GM23338 (cell line): ENCODE results near the gene BTBD1. TPM values are rescaled to one million over a fixed set of nuclear protein-coding genes. Genes with fewer than 3 reads are reported as not detected.

ENCODE experiments used
- ATAC-seq: fragments of 200-7000 bp; cut with Tn5 transposase; 3 replicates; pipeline ENCODE4 v1.9.1; 2020
- DNase-seq: peaks from one replicate; pipeline ENCODE4 v3.0.0-alpha.2; 2015; ENCODE audit warnings: low spot score
- H2AFZ ChIP-seq: fragments of 200-600 bp; sonication (generic); 2 replicates; pipeline ENCODE4 v1.8.0; 2016; ENCODE audit warnings: antibody characterized with exemption, mild to moderate bottlenecking, moderate library complexity
- H3F3A ChIP-seq: fragments of 200-600 bp; sonication (generic); replicated peaks from 2 replicates; pipeline ENCODE4 v1.8.0; 2017; ENCODE audit warnings: antibody characterized with exemption, mixed run types, low read depth
- H3K27ac ChIP-seq: fragments of 200-600 bp; sonication (generic); 2 replicates; pipeline ENCODE4 v1.6.1; 2016; ENCODE audit warnings: low read depth
- H3K27me3 ChIP-seq: fragments of 200-600 bp; sonication (generic); 2 replicates; pipeline ENCODE4 v1.8.0; 2016; ENCODE audit warnings: mild to moderate bottlenecking, mixed run types, moderate library complexity; ENCODE audit not compliant: insufficient read depth
- H3K36me3 ChIP-seq: fragments of 200-600 bp; sonication (generic); 2 replicates; pipeline ENCODE4 v1.8.0; 2016; ENCODE audit warnings: mild to moderate bottlenecking; ENCODE audit not compliant: insufficient read depth
- H3K4me1 ChIP-seq: fragments of 200-600 bp; sonication (generic); 2 replicates; pipeline ENCODE4 v1.8.0; 2016; ENCODE audit warnings: mild to moderate bottlenecking, moderate library complexity; ENCODE audit not compliant: insufficient read depth
- H3K4me2 ChIP-seq: fragments of 200-600 bp; sonication (generic); 2 replicates; pipeline ENCODE4 v1.7.1; 2017; ENCODE audit warnings: mixed run types
- H3K4me3 ChIP-seq: fragments of 200-600 bp; sonication (generic); 2 replicates; pipeline ENCODE4 v1.6.1; 2016; ENCODE audit warnings: mixed run types
- H3K79me2 ChIP-seq: fragments of 200-600 bp; sonication (generic); replicated peaks from 2 replicates; pipeline ENCODE4 v1.8.0; 2017; ENCODE audit warnings: mild to moderate bottlenecking; ENCODE audit not compliant: insufficient read depth
- H3K9me2 ChIP-seq: fragments of 200-600 bp; sonication (generic); 2 replicates; pipeline ENCODE4 v1.8.0; 2017; ENCODE audit not compliant: insufficient read depth
- H4K20me1 ChIP-seq: fragments of 200-600 bp; sonication (generic); replicated peaks from 2 replicates; pipeline ENCODE4 v1.8.0; 2017; ENCODE audit warnings: mild to moderate bottlenecking; ENCODE audit not compliant: insufficient read depth
- H3K27ac Mint-ChIP-seq: 2 replicates; pipeline ENCODE4 v1.8.0; 2020; ENCODE audit warnings: inconsistent platforms, mild to moderate bottlenecking, moderate library complexity, mixed read lengths
- H3K27me3 Mint-ChIP-seq: 3 replicates; pipeline ENCODE4 v1.8.0; 2022; ENCODE audit warnings: low read depth, mild to moderate bottlenecking, moderate library complexity, mixed read lengths, inconsistent platforms; ENCODE audit not compliant: insufficient read depth, poor library complexity
- H3K36me3 Mint-ChIP-seq: 3 replicates; pipeline ENCODE4 v1.8.0; 2021; ENCODE audit warnings: low read depth, mild to moderate bottlenecking, inconsistent platforms, moderate library complexity, mixed read lengths
- H3K4me1 Mint-ChIP-seq: 3 replicates; pipeline ENCODE4 v1.8.0; 2020; ENCODE audit warnings: mild to moderate bottlenecking, inconsistent platforms, mixed read lengths
- H3K4me3 Mint-ChIP-seq: 3 replicates; pipeline ENCODE4 v1.8.0; 2021; ENCODE audit warnings: moderate library complexity, mild to moderate bottlenecking, inconsistent platforms, mixed read lengths
- H3K9me3 Mint-ChIP-seq: 3 replicates; pipeline ENCODE4 v1.8.0; 2020; ENCODE audit warnings: moderate library complexity, mild to moderate bottlenecking, inconsistent platforms, mixed read lengths
- CREB1 ChIP-seq: fragments of 250-450 bp; sonication (Bioruptor Pico); IDR thresholded peaks from 2 replicates; pipeline ENCODE4 v1.5.0; 2020; ENCODE audit warnings: low read depth, mild to moderate bottlenecking, moderate library complexity
- EZH2 ChIP-seq: fragments of 200-600 bp; sonication (generic); IDR thresholded peaks from one replicate; pipeline ENCODE4 v1.8.0; 2017; ENCODE audit warnings: antibody characterized with exemption, mild to moderate bottlenecking, low read depth; ENCODE audit not compliant: unreplicated experiment
- EZH2phosphoT487 ChIP-seq: fragments of 200-600 bp; sonication (generic); IDR thresholded peaks from one replicate; pipeline ENCODE4 v1.8.1; 2018; ENCODE audit warnings: antibody characterized with exemption; ENCODE audit not compliant: unreplicated experiment
- NANOG ChIP-seq: IDR thresholded peaks from 2 replicates; pipeline ENCODE4 v1.6.1; 2016; ENCODE audit warnings: antibody characterized with exemption, borderline replicate concordance
- POLR2AphosphoS5 ChIP-seq: IDR thresholded peaks from 2 replicates; pipeline ENCODE4 v1.6.1; 2016; ENCODE audit warnings: antibody characterized with exemption, low read depth
- REST ChIP-seq: IDR thresholded peaks from one replicate; pipeline ENCODE4 v1.6.1; 2018; ENCODE audit warnings: antibody characterized with exemption; ENCODE audit not compliant: unreplicated experiment
- ZNF114 ChIP-seq: fragments of 250-450 bp; sonication (Bioruptor Pico); IDR thresholded peaks from 2 replicates; pipeline ENCODE4 v1.5.0; 2020; ENCODE audit warnings: mild to moderate bottlenecking, moderate library complexity
- ZNF331 ChIP-seq: fragments of 250-450 bp; sonication (Bioruptor Pico); IDR thresholded peaks from 2 replicates; pipeline ENCODE4 v1.5.0; 2020; ENCODE audit warnings: low read depth, mild to moderate bottlenecking, moderate library complexity
- polyA plus RNA-seq: library from polyadenylated mRNA; unstranded; fragments of >200 nt; fragmentation: Nextera tagmentation; extraction: Ambion mirVana; gene quantifications from 2 replicates; pipeline ENCODE4 v1.2.1, GENCODE V29; 2016
- total RNA-seq: library from RNA; depleted of rRNA; stranded (reverse); fragments of >200 nt; shearing (Covaris generic); gene quantifications from 2 replicates; pipeline ENCODE4 v1.2.3, GENCODE V29; 2014
- TF ChIP-seq, protein P1 (sequence below): fragments of 250-450 bp; sonication (Bioruptor Pico); IDR thresholded peaks from 2 replicates; pipeline ENCODE4 v1.5.0; 2020; ENCODE audit warnings: mild to moderate bottlenecking, moderate library complexity
- TF ChIP-seq, protein P2 (sequence below), 2 experiments: fragments of 200-600 bp in 1 of 2; sonication (generic) in 1 of 2; conservative IDR thresholded peaks; 2 replicates each; pipeline versions ENCODE4 v1.5.1 to v1.6.1; 2016 to 2017; ENCODE audit warnings: antibody characterized with exemption in 2 of 2, low read depth in 2 of 2, mild to moderate bottlenecking in 2 of 2, moderate library complexity in 1 of 2
- TF ChIP-seq, protein P3 (sequence below): IDR thresholded peaks from 2 replicates; pipeline ENCODE4 v1.6.1; 2016; ENCODE audit warnings: antibody characterized with exemption

The BTBD1 gene
- total and polyA plus RNA-seq, 2 experiments from 2014 or later: 12.6 to 66.1 TPM

GRCh38 chr15:82969353-82969752, 97.7 kb downstream of the BTBD1 start:
- no peak for ATAC-seq
- Histone ChIP-seq H3F3A (no peaks in the 10 kb centered on the region), H2AFZ (no peak overlapping the region), H3K79me2 (no peaks in the 10 kb centered on the region), H3K36me3 (no peaks in the 10 kb centered on the region), H3K4me1 (no peaks in the 10 kb centered on the region), H4K20me1 (no peaks in the 10 kb centered on the region), H3K9me2 (no peaks in the 10 kb centered on the region), H3K27ac (no peak overlapping the region), H3K4me2 (no peak overlapping the region), H3K4me3 (no peak overlapping the region), H3K27me3 (no peaks in the 10 kb centered on the region)
- peaks cover 3% of the 10 kb centered on the region for H3K27me3 Mint-ChIP-seq
- no peak overlapping the region for H3K4me3 Mint-ChIP-seq
- no peaks in the 10 kb centered on the region for H3K36me3 Mint-ChIP-seq
- DNase-seq: no peak
- TF ChIP-seq, protein P1, sequence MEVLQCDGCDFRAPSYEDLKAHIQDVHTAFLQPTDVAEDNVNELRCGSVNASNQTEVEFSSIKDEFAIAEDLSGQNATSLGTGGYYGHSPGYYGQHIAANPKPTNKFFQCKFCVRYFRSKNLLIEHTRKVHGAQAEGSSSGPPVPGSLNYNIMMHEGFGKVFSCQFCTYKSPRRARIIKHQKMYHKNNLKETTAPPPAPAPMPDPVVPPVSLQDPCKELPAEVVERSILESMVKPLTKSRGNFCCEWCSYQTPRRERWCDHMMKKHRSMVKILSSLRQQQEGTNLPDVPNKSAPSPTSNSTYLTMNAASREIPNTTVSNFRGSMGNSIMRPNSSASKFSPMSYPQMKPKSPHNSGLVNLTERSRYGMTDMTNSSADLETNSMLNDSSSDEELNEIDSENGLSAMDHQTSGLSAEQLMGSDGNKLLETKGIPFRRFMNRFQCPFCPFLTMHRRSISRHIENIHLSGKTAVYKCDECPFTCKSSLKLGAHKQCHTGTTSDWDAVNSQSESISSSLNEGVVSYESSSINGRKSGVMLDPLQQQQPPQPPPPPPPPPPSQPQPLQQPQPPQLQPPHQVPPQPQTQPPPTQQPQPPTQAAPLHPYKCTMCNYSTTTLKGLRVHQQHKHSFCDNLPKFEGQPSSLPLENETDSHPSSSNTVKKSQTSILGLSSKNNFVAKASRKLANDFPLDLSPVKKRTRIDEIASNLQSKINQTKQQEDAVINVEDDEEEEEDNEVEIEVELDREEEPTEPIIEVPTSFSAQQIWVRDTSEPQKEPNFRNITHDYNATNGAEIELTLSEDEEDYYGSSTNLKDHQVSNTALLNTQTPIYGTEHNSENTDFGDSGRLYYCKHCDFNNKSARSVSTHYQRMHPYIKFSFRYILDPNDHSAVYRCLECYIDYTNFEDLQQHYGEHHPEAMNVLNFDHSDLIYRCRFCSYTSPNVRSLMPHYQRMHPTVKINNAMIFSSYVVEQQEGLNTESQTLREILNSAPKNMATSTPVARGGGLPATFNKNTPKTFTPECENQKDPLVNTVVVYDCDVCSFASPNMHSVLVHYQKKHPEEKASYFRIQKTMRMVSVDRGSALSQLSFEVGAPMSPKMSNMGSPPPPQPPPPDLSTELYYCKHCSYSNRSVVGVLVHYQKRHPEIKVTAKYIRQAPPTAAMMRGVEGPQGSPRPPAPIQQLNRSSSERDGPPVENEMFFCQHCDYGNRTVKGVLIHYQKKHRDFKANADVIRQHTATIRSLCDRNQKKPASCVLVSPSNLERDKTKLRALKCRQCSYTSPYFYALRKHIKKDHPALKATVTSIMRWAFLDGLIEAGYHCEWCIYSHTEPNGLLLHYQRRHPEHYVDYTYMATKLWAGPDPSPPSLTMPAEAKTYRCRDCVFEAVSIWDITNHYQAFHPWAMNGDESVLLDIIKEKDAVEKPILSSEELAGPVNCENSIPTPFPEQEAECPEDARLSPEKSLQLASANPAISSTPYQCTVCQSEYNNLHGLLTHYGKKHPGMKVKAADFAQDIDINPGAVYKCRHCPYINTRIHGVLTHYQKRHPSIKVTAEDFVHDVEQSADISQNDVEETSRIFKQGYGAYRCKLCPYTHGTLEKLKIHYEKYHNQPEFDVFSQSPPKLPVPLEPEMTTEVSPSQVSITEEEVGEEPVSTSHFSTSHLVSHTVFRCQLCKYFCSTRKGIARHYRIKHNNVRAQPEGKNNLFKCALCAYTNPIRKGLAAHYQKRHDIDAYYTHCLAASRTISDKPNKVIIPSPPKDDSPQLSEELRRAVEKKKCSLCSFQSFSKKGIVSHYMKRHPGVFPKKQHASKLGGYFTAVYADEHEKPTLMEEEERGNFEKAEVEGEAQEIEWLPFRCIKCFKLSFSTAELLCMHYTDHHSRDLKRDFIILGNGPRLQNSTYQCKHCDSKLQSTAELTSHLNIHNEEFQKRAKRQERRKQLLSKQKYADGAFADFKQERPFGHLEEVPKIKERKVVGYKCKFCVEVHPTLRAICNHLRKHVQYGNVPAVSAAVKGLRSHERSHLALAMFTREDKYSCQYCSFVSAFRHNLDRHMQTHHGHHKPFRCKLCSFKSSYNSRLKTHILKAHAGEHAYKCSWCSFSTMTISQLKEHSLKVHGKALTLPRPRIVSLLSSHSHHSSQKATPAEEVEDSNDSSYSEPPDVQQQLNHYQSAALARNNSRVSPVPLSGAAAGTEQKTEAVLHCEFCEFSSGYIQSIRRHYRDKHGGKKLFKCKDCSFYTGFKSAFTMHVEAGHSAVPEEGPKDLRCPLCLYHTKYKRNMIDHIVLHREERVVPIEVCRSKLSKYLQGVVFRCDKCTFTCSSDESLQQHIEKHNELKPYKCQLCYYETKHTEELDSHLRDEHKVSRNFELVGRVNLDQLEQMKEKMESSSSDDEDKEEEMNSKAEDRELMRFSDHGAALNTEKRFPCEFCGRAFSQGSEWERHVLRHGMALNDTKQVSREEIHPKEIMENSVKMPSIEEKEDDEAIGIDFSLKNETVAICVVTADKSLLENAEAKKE: no peak
- TF ChIP-seq, protein P2, sequence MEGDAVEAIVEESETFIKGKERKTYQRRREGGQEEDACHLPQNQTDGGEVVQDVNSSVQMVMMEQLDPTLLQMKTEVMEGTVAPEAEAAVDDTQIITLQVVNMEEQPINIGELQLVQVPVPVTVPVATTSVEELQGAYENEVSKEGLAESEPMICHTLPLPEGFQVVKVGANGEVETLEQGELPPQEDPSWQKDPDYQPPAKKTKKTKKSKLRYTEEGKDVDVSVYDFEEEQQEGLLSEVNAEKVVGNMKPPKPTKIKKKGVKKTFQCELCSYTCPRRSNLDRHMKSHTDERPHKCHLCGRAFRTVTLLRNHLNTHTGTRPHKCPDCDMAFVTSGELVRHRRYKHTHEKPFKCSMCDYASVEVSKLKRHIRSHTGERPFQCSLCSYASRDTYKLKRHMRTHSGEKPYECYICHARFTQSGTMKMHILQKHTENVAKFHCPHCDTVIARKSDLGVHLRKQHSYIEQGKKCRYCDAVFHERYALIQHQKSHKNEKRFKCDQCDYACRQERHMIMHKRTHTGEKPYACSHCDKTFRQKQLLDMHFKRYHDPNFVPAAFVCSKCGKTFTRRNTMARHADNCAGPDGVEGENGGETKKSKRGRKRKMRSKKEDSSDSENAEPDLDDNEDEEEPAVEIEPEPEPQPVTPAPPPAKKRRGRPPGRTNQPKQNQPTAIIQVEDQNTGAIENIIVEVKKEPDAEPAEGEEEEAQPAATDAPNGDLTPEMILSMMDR (conservative IDR thresholded peaks at IDR 0.05; ENCODE audit: low read depth in 2 of 2): no peak
- TF ChIP-seq EZH2 (no peak), REST (no peak), POLR2AphosphoS5 (no peak), CREB1 (CRISPR knock-in tag) (no peak), EZH2phosphoT487 (no peak), ZNF114 (CRISPR knock-in tag) (no peak), NANOG (no peak), ZNF331 (CRISPR knock-in tag) (no peak)
- TF ChIP-seq, protein P3, sequence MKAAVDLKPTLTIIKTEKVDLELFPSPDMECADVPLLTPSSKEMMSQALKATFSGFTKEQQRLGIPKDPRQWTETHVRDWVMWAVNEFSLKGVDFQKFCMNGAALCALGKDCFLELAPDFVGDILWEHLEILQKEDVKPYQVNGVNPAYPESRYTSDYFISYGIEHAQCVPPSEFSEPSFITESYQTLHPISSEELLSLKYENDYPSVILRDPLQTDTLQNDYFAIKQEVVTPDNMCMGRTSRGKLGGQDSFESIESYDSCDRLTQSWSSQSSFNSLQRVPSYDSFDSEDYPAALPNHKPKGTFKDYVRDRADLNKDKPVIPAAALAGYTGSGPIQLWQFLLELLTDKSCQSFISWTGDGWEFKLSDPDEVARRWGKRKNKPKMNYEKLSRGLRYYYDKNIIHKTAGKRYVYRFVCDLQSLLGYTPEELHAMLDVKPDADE: no peak
- H3K4me1 Mint-ChIP-seq: 0 out of 3 replicates have a peak, but pooled peaks cover under 1% of the 10 kb centered on the region
- no peaks in the 10 kb centered on the region for H3K9me3 Mint-ChIP-seq
- H3K27ac Mint-ChIP-seq: no peak overlapping the region
